NCI-H1930 (cell line): ENCODE results near the gene TCP10L.
"Not testable (repeated sequence)": the region's sequence is repeated elsewhere in the genome, so short reads cannot be mapped to it uniquely, and the experiment has no call there.

ENCODE experiments used
- DNase-seq, 2 experiments: peaks; one replicate each; lab custom pipeline; 2025; lab: John Stamatoyannopoulos, UW

The TCP10L gene

GRCh38 chr21:32554832-32555638, 30.3 kb downstream of the TCP10L start:
- no peak for DNase-seq

- no peak for DNase-seq
Observed at GRCh38 chr21:32549886-32550285, 35.4 kb downstream of the TCP10L start.

DNA sequence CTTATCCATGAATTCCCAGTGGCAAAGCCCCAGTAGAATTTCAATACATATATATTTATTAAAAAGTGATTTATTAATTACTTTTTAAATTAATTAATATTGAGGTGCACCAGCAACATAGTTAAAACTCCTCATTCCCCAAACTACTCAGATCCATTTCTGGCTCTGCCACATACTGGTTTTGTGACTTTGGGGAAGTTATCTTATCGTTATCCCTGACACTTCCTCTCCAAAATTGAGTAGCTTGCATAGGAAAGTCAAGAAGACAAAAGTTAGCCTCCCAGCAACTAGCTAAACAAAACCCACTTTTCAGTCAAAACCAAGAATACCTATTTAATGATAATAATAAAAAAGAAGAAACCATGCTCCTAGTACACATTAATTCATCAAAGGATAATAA, 35.9 kb downstream of the TCP10L start:
- no peak for DNase-seq

DNA sequence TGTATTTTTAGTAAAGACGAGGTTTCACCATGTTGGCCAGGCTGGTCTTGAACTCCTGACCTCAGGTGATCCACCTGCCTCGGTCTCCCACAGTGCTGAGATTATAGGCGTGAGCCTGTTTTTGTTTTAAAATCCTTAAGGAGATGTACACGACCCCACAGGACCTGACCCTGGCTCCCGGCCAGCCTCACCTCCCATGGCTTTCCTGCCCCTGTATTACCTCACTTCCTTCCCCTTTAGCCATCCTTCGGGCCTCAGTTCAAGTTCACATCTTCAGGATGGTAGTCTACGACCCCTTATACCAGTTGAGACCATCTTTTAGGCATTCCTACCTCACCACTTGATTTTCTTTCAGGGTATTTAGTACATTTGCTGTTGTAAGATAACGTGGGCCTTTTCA, 36.3 kb downstream of the TCP10L start:
- no peak for DNase-seq

- no peak for DNase-seq
Observed at GRCh38 chr21:32547018-32547417, 38.3 kb downstream of the TCP10L start.

DNA sequence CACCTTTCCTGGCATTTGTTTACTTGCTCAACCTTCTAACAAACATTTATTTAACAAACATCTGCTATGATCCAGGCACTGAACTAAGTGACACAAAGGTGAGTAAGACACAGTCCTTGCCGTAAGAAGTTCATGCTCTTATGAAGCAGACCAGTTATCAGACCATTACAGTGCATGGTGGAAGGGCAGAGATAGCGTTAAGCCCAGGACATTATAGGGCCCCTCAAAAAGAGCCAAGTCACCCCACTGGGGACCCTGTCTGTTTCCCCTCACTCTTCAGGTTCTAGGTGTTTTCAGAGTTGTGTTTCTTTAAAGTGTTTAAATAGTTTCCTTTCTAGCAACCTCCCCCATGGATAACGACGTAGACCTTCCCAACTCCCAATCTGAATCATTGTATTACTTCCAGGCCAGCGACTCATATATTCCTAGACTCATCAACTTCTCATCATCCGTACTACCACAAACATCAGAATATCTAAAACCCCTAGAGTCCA, 39.3 kb downstream of the TCP10L start:
- no peak for DNase-seq

DNA sequence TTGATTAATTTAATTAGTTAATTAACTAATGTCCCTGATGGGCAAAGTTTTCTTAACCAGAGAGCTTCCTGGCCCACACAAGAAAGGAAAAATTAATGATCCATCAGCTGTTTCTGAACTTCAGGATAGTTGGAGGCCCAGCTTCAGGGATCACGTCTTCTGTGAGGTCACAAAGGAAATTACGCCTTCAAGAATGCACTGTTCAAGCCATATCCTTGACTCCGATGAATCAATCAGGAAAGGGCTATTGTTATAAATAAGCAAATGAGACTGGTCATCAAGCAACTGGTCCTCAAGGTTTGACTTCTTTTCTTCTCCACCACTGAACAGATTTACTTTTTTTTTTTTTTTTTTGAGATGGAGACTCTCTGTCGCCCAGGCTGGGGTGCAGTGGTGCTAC, 40.6 kb downstream of the TCP10L start:
- no peak for DNase-seq

DNA sequence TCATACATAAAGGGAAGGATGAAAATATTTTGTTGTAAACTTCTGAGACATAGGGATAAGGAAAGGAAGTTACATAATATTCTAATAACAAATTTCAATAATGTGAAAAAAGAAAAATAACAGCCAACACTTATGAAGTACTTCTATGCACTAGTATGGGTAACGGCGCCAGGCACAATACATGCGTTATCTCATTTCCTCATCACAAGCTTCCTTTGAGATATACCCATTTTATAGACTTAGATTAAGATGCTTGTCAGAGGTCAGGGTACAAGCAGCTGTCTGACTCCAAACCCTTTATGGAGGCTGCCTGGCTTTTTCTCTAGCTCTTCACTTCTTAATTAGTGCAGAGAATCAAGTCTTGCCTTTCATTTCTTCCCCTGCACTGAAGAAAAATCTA, 41.3 kb downstream of the TCP10L start:
- no peak for DNase-seq

- not testable (repeated sequence) for DNase-seq
Observed at GRCh38 chr21:32543056-32543455, 42.3 kb downstream of the TCP10L start.

- DNase-seq: no peak
Observed at GRCh38 chr21:32539378-32539777, 45.9 kb downstream of the TCP10L start.

- DNase-seq: no peak
Observed at GRCh38 chr21:32538147-32538792, 47.1 kb downstream of the TCP10L start.

DNA sequence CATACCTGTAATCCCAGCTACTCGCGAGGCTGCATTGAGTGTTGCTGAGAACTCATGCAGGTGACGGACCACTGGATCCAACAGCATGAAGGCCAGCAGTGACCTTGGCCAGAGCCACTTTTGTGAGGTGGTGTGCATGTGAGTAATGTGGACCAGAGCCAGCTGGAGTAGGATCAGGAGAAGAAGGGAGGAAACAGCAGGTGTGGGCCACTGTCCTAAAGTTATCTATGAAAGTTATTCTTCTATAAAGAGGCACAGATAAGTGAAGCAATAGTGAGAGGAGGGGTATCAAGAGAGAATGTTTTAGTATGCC, 47.8 kb downstream of the TCP10L start:
- no peak for DNase-seq

GRCh38 chr21:32535612-32536011, 49.7 kb downstream of the TCP10L start:
- DNase-seq: no peak

GRCh38 chr21:32534113-32534512, 51.2 kb downstream of the TCP10L start:
- DNase-seq: no peak

- no peak for DNase-seq
Observed at GRCh38 chr21:32533611-32534010, 51.7 kb downstream of the TCP10L start.

GRCh38 chr21:32533053-32533452, 52.3 kb downstream of the TCP10L start:
- no peak for DNase-seq

- no peak for DNase-seq
Observed at GRCh38 chr21:32532636-32533035, 52.7 kb downstream of the TCP10L start.

GRCh38 chr21:32531561-32531960, 53.8 kb downstream of the TCP10L start:
- DNase-seq: not testable (repeated sequence)

GRCh38 chr21:32530809-32531208, 54.5 kb downstream of the TCP10L start:
- DNase-seq: not testable (repeated sequence)

DNA sequence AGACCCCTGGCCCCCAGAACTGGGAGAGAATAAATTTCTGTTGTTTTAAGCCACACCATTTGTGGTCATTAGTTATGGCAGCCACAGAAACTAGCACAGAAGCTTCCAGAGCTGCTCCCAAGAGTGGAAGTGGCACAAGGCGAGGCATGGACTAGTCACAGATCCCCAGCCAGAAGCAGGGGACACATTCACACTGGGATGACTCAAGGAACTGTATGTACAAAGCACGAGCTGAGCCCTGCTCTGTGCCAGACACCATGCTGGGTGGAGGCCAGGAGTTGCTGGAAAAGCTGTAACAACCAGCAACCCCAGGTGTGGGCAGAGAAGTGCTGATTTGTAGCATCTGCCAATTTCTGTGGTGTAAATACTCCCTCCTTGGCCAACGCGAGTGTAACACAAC, 55.6 kb downstream of the TCP10L start:
- no peak for DNase-seq

DNA sequence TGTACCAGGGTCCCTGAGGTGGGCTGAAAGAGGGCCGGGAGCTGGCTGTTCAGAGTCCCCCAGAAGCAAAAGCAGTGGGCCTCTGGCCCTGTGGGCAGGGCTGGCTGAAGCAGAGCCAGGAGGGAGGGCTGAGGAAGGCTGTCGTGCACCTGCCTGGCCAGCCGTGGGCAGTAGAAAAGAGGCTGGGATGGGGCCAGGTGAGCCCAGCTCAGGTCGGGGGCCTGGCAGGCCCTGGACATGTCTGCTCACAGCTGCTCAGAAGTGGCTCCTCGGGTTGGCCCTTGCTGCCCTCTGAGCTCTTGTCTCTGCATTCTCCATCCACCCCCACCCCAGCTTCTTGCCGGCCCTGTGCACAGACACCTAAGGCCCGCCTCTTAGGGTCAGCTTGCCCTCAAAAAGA, 60.0 kb downstream of the TCP10L start:
- no peak for DNase-seq

DNA sequence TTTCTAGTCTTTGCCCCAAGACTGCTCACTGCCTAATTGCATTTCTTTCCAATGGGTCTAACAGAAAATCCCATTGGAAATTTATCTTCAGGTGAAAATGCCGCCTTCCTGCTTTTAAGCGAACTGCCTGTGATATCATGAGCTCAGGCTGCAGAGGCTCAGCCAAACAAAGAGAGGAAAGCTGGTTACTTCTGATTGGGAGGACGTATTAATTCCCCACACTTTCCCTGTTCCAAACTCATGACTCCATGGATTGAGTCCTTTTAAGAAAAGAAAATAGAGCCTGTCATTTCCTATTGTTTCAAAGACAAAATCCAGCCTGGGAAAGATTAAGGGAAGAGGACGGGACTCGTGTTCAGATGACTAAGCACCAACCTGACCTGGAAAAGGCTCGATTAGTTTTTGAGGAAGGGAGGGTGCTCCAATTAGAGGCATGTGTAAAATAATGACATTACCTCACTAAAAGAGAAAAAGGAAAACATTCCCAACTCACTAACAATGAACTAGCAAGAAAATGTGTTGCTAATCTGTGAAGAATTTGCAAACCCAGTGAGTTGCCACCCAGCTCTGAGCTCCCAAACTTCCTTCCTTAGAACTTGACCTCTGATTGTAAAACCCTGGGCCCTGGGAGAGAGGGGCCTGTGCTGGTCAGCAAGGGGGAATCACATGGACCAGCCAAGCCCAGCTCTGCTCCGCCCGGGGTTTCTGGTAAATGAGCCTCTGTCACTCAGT, 61.2 kb downstream of the TCP10L start:
- no peak for DNase-seq
